Measurements from ENCODE around the gene RNF149. TPM values are rescaled to one million over a fixed set of nuclear protein-coding genes. Genes with fewer than 3 reads are reported as not detected.

RNF149 gene
- total RNA-seq, 1 donor from 2014 or later: 35.0 TPM

GRCh38 chr2:101302016-101302415 is 6.5 kb downstream of the RNF149 start:
- no peak for DNase-seq (ENCODE audit: low spot score)
- no peak overlapping the region for H3K9ac ChIP-seq
- Mint-ChIP-seq H3K4me3 (no peak overlapping the region), H3K36me3 (peaks cover 22% of the 10 kb centered on the region), H3K9me3 (peaks cover 2% of the 10 kb centered on the region), H3K4me1 (peaks cover 18% of the 10 kb centered on the region), H3K27me3 (ENCODE audit: insufficient read depth, low read depth) (peaks cover 2% of the 10 kb centered on the region), H3K27ac (no peak overlapping the region)
- no peaks in the 10 kb centered on the region for H3K27me3 ChIP-seq
- no peaks in the 10 kb centered on the region for H3F3A ChIP-seq (ENCODE audit: low read depth)
- no peak overlapping the region for H2AFZ ChIP-seq (replicated peaks)
- H3K4me2 ChIP-seq: no peak overlapping the region
- peaks cover 62% of the 10 kb centered on the region for H4K20me1 ChIP-seq (ENCODE audit: low read depth)
- H3K4me3 ChIP-seq: no peak overlapping the region
- H3K27ac ChIP-seq: no peak overlapping the region
- no peak for TF ChIP-seq EZH2phosphoT487 (IDR thresholded peaks at IDR 0.05)
- no peak for TF ChIP-seq EZH2 (IDR thresholded peaks at IDR 0.05)
- TF ChIP-seq, protein P1, sequence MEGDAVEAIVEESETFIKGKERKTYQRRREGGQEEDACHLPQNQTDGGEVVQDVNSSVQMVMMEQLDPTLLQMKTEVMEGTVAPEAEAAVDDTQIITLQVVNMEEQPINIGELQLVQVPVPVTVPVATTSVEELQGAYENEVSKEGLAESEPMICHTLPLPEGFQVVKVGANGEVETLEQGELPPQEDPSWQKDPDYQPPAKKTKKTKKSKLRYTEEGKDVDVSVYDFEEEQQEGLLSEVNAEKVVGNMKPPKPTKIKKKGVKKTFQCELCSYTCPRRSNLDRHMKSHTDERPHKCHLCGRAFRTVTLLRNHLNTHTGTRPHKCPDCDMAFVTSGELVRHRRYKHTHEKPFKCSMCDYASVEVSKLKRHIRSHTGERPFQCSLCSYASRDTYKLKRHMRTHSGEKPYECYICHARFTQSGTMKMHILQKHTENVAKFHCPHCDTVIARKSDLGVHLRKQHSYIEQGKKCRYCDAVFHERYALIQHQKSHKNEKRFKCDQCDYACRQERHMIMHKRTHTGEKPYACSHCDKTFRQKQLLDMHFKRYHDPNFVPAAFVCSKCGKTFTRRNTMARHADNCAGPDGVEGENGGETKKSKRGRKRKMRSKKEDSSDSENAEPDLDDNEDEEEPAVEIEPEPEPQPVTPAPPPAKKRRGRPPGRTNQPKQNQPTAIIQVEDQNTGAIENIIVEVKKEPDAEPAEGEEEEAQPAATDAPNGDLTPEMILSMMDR (IDR thresholded peaks at IDR 0.05): no peak
- H3K4me1 ChIP-seq: peaks cover 10% of the 10 kb centered on the region
- H3K36me3 ChIP-seq: no peaks in the 10 kb centered on the region
- H3K9me3 ChIP-seq (ENCODE audit: low read depth): no peaks in the 10 kb centered on the region
- H3K79me2 ChIP-seq (ENCODE audit: low read depth): peaks cover 81% of the 10 kb centered on the region

DNA sequence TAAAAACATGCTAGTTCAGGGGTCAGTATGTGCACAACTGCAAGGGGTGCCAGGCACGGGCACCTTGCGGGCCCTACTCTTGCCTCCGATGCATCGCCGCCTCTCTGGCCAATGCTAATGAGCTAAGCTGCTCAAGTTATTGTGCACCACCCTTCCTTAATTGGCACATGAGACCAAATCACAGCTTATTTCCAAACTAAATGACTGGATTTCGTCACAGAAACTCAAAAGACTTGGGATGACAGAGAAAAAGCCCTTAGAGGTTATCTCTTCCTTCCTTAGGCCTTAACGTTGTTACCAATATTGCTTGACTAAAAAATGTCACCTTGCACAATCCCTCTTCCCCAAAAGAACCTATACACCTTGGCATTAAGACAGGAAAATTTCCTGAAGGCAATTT is 7.7 kb downstream of the RNF149 start:
- Mint-ChIP-seq H3K9me3 (peaks cover 2% of the 10 kb centered on the region), H3K27me3 (ENCODE audit: insufficient read depth, low read depth) (peaks cover 2% of the 10 kb centered on the region), H3K27ac (no peak overlapping the region), H3K4me3 (no peak overlapping the region), H3K36me3 (peaks cover 16% of the 10 kb centered on the region), H3K4me1 (peaks cover 8% of the 10 kb centered on the region)
- no peak for DNase-seq (ENCODE audit: low spot score)
- H3F3A ChIP-seq (ENCODE audit: low read depth): no peaks in the 10 kb centered on the region
- H4K20me1 ChIP-seq (ENCODE audit: low read depth): peaks cover 53% of the 10 kb centered on the region
- H3K4me3 ChIP-seq: no peak overlapping the region
- no peak overlapping the region for H3K4me2 ChIP-seq
- no peaks in the 10 kb centered on the region for H3K9me3 ChIP-seq (ENCODE audit: low read depth)
- H3K4me1 ChIP-seq: no peaks in the 10 kb centered on the region
- H2AFZ ChIP-seq (replicated peaks): no peak overlapping the region
- H3K9ac ChIP-seq: no peak overlapping the region
- no peaks in the 10 kb centered on the region for H3K36me3 ChIP-seq
- peaks cover 79% of the 10 kb centered on the region for H3K79me2 ChIP-seq (ENCODE audit: low read depth)
- TF ChIP-seq, protein P1 (IDR thresholded peaks at IDR 0.05): no peak
- TF ChIP-seq EZH2phosphoT487 (IDR thresholded peaks at IDR 0.05) (no peak), EZH2 (IDR thresholded peaks at IDR 0.05) (no peak)
- H3K27me3 ChIP-seq: no peaks in the 10 kb centered on the region
- H3K27ac ChIP-seq: no peak overlapping the region

DNA sequence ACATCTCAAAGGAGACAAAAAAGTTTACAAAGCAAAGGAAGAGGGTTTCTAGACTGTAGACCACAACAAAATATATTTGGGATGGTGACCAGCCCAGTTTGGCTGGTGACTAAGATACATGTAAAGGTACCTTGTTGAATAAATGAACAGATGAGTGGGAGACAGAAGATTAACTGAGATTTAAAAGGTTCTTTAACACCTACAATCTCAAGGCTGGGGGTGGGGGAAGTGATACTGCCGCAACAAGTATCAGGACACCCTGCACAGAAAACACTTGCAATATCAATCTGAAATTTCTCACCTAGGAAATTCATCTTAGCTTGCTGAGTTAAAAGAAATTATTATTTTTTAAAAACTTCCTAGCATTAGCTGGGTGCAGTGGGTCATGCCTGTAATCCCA is 8.3 kb downstream of the RNF149 start:
- peaks cover 74% of the 10 kb centered on the region for H3K79me2 ChIP-seq (ENCODE audit: low read depth)
- H3K4me3 ChIP-seq: no peak overlapping the region
- no peaks in the 10 kb centered on the region for H3K9me3 ChIP-seq (ENCODE audit: low read depth)
- no peaks in the 10 kb centered on the region for H3K4me1 ChIP-seq
- H3K36me3 ChIP-seq: no peaks in the 10 kb centered on the region
- Mint-ChIP-seq H3K27me3 (ENCODE audit: insufficient read depth, low read depth) (peaks cover 2% of the 10 kb centered on the region), H3K4me3 (no peak overlapping the region), H3K36me3 (peaks cover 11% of the 10 kb centered on the region), H3K27ac (no peak overlapping the region), H3K4me1 (peaks cover 1% of the 10 kb centered on the region), H3K9me3 (peaks cover 2% of the 10 kb centered on the region)
- no peak for TF ChIP-seq EZH2 (IDR thresholded peaks at IDR 0.05)
- TF ChIP-seq, protein P1 (IDR thresholded peaks at IDR 0.05): no peak
- no peak for TF ChIP-seq EZH2phosphoT487 (IDR thresholded peaks at IDR 0.05)
- DNase-seq (ENCODE audit: low spot score): no peak
- H2AFZ ChIP-seq (replicated peaks): no peak overlapping the region
- H3K9ac ChIP-seq: no peak overlapping the region
- H3F3A ChIP-seq (ENCODE audit: low read depth): no peaks in the 10 kb centered on the region
- no peaks in the 10 kb centered on the region for H3K27me3 ChIP-seq
- H4K20me1 ChIP-seq (ENCODE audit: low read depth): peaks cover 46% of the 10 kb centered on the region
- no peak overlapping the region for H3K4me2 ChIP-seq
- H3K27ac ChIP-seq: no peak overlapping the region
